IMR-90 (cell line): ENCODE measurements around the gene BAIAP2L1. TPM values are rescaled to one million over a fixed set of nuclear protein-coding genes. Genes with fewer than 3 reads are reported as not detected.

ENCODE experiments used
- ATAC-seq: fragments of 200-7000 bp; cut with Tn5 transposase; 2 replicates; pipeline ENCODE4 v1.9.1; 2020; ENCODE audit warnings: low read depth, mild to moderate bottlenecking, moderate library complexity
- BruUV-seq: library from RNA; stranded (reverse); fragments of 400-500 nt; replicated peaks from 2 replicates; lab custom pipeline; 2021; lab: Mats Ljungman, UMichigan
- CTCF ChIA-PET: fragments of 300-600 bp; formaldehyde crosslinking; extraction: SDS; loops from one replicate; lab custom pipeline; 2021; ENCODE audit warnings: antibody characterized with exemption; lab: Yijun Ruan, JAX
- POLR2A ChIA-PET: fragments of 300-600 bp; sonication (Branson Sonifier 250); formaldehyde crosslinking; loops from one replicate; lab custom pipeline; 2022; ENCODE audit warnings: antibody characterized with exemption; ENCODE audit not compliant: unreplicated experiment; lab: Charles Lee
- DNase-seq: peaks from one replicate; pipeline ENCODE4 v3.0.0; 2013
- H2AFZ ChIP-seq: replicated peaks from 2 replicates; pipeline ENCODE3; 2013; ENCODE audit warnings: low read length, mild to moderate bottlenecking; ENCODE audit not compliant: poor library complexity
- H2AK5ac ChIP-seq: 2 replicates; pipeline ENCODE4 v1.6.1; 2013; ENCODE audit warnings: low read depth, low read length, inconsistent platforms
- H2AK9ac ChIP-seq: replicated peaks from 2 replicates; pipeline ENCODE3; 2013; ENCODE audit warnings: mild to moderate bottlenecking, low read depth, low read length, moderate library complexity; ENCODE audit not compliant: poor library complexity
- H2BK120ac ChIP-seq: 2 replicates; pipeline ENCODE4 v1.6.1; 2013; ENCODE audit warnings: low read depth, low read length, inconsistent platforms
- H2BK15ac ChIP-seq: 3 replicates; pipeline ENCODE4 v1.6.1; 2013; ENCODE audit warnings: low read depth, low read length, inconsistent platforms
- H2BK20ac ChIP-seq: 2 replicates; pipeline ENCODE4 v1.6.1; 2013; ENCODE audit warnings: low read depth, mild to moderate bottlenecking, inconsistent platforms, low read length, moderate library complexity
- H2BK5ac ChIP-seq: 2 replicates; pipeline ENCODE4 v1.6.1; 2013; ENCODE audit warnings: mild to moderate bottlenecking, low read depth, low read length, inconsistent platforms; ENCODE audit not compliant: poor library complexity, severe bottlenecking
- H3K14ac ChIP-seq: replicated peaks from 2 replicates; pipeline ENCODE4 v1.6.1; 2013; ENCODE audit warnings: low read depth, low read length, inconsistent platforms
- H3K18ac ChIP-seq: 2 replicates; pipeline ENCODE4 v1.6.1; 2013; ENCODE audit warnings: low read depth, low read length, control low read depth
- H3K23ac ChIP-seq: 2 replicates; pipeline ENCODE4 v1.6.1; 2013; ENCODE audit warnings: low read depth, low read length, inconsistent platforms
- H3K27ac ChIP-seq: 2 replicates; pipeline ENCODE4 v1.5.1; 2013; ENCODE audit warnings: mild to moderate bottlenecking, control low read depth, low read length; ENCODE audit not compliant: insufficient read depth
- H3K27me3 ChIP-seq: 2 replicates; pipeline ENCODE4 v1.6.1; 2013; ENCODE audit warnings: low read length; ENCODE audit not compliant: control insufficient read depth, insufficient read depth
- H3K36me3 ChIP-seq: 2 replicates; pipeline ENCODE4 v1.6.1; 2013; ENCODE audit warnings: low read length, mixed read lengths; ENCODE audit not compliant: control insufficient read depth, insufficient read depth
- H3K4ac ChIP-seq: 2 replicates; pipeline ENCODE4 v1.6.1; 2013; ENCODE audit warnings: low read depth, low read length, inconsistent platforms
- H3K4me1 ChIP-seq: 2 replicates; pipeline ENCODE4 v1.6.1; 2013; ENCODE audit warnings: low read length, mixed read lengths; ENCODE audit not compliant: control insufficient read depth, insufficient read depth
- H3K4me2 ChIP-seq: 2 replicates; pipeline ENCODE4 v1.6.1; 2013; ENCODE audit warnings: low read depth, mild to moderate bottlenecking, control low read depth, low read length, moderate library complexity
- H3K4me3 ChIP-seq: 2 replicates; pipeline ENCODE4 v1.5.1; 2013; ENCODE audit warnings: low read depth, mild to moderate bottlenecking, control low read depth, low read length, moderate library complexity; ENCODE audit not compliant: insufficient read depth
- H3K56ac ChIP-seq: 2 replicates; pipeline ENCODE4 v1.6.1; 2013; ENCODE audit warnings: low read length, inconsistent platforms; ENCODE audit not compliant: insufficient read depth; ENCODE audit errors: extremely low read depth
- H3K79me1 ChIP-seq, 2 experiments: 2 replicates each; pipeline ENCODE4 v1.6.1; 2013; ENCODE audit warnings: low read length in 2 of 2, inconsistent platforms in 1 of 2, low read depth in 1 of 2
- H3K9ac ChIP-seq: 2 replicates; pipeline ENCODE4 v1.6.1; 2013; ENCODE audit warnings: low read depth, low read length, control low read depth
- H3K9me1 ChIP-seq: 2 replicates; pipeline ENCODE4 v1.6.1; 2013; ENCODE audit warnings: low read length, inconsistent platforms; ENCODE audit not compliant: insufficient read depth
- H3K9me3 ChIP-seq: 2 replicates; pipeline ENCODE4 v1.6.1; 2013; ENCODE audit warnings: low read length; ENCODE audit not compliant: control insufficient read depth, insufficient read depth
- H4K20me1 ChIP-seq: 2 replicates; pipeline ENCODE4 v1.6.1; 2013; ENCODE audit warnings: low read length, inconsistent platforms; ENCODE audit not compliant: insufficient read depth
- H4K5ac ChIP-seq: 2 replicates; pipeline ENCODE4 v1.6.1; 2013; ENCODE audit warnings: mild to moderate bottlenecking, low read depth, low read length, control low read depth
- H4K8ac ChIP-seq, 2 experiments: 2 replicates each; pipeline ENCODE4 v1.6.1; 2013; ENCODE audit warnings: low read depth in 2 of 2, low read length in 2 of 2, control low read depth in 1 of 2, inconsistent platforms in 1 of 2
- H4K91ac ChIP-seq: 2 replicates; pipeline ENCODE4 v1.6.1; 2013; ENCODE audit warnings: low read depth, low read length, inconsistent platforms; ENCODE audit not compliant: insufficient read depth
- CHD1 ChIP-seq: IDR thresholded peaks from 2 replicates; pipeline ENCODE4 v1.6.1; 2012; ENCODE audit warnings: low read depth, low read length, improper control_type of control experiment
- FOS ChIP-seq: fragments of 150-350 bp; IDR thresholded peaks from 2 replicates; pipeline ENCODE4 v1.6.1; 2016; ENCODE audit warnings: low read depth, low read length
- MAFK ChIP-seq: IDR thresholded peaks from 2 replicates; pipeline ENCODE4 v1.6.1; 2012; ENCODE audit warnings: low read depth, low read length, improper control_type of control experiment
- MXI1 ChIP-seq: IDR thresholded peaks from 2 replicates; pipeline ENCODE4 v1.6.1; 2012; ENCODE audit warnings: low read depth, mild to moderate bottlenecking, low read length, moderate library complexity, borderline replicate concordance
- NFE2L2 ChIP-seq: fragments of 150-350 bp; IDR thresholded peaks from 2 replicates; pipeline ENCODE4 v1.6.1; 2016; ENCODE audit warnings: low read depth, mild to moderate bottlenecking, low read length
- RAD21 ChIP-seq: IDR thresholded peaks from 2 replicates; pipeline ENCODE4 v1.6.1; 2012; ENCODE audit warnings: low read length, improper control_type of control experiment
- RFX5 ChIP-seq: IDR thresholded peaks from 2 replicates; pipeline ENCODE4 v1.8.0; 2012; ENCODE audit warnings: low read depth, mild to moderate bottlenecking, low read length, moderate library complexity
- WGBS, 2 experiments: methylation state at CpG; one replicate each; pipeline versions ENCODE4 v1.1.5 to v1.1.7; 2013; ENCODE audit warnings: missing lambda C conversion rate in 2 of 2; ENCODE audit not compliant: insufficient read length in 1 of 2; ENCODE audit errors: extremely low coverage in 2 of 2; 5-methylcytosine and 5-hydroxymethylcytosine counted together
- dilution Hi-C: fragments of 300-500 bp; cut with HindIII; formaldehyde crosslinking; loops from one replicate; pipeline ENCODE4 v1.14.3; 2018; ENCODE audit warnings: low sequenced_read_pairs; ENCODE audit not compliant: unreplicated experiment
- in situ Hi-C: fragments of 300-500 bp; cut with MboI; formaldehyde crosslinking; loops from 3 replicates; pipeline ENCODE4 v1.14.3; 2019; ENCODE audit warnings: low sequenced_read_pairs, inconsistent platforms, mixed read lengths
- intact Hi-C: fragments of 100-400 bp; cut with micrococcal nuclease; formaldehyde crosslinking; loops from 2 replicates; pipeline ENCODE4 v1.10.0; 2022
- polyA plus RNA-seq, 3 experiments: library from polyadenylated mRNA; depleted of rRNA; stranded (reverse); fragments of >200 nt; gene quantifications; 2 replicates each; pipeline ENCODE4 v1.2.3, GENCODE V29; 2012; ENCODE audit warnings: low replicate concordance in 1 of 3
- total RNA-seq: library from RNA; depleted of rRNA; stranded (reverse); fragments of >200 nt; gene quantifications from 2 replicates; pipeline ENCODE4 v1.2.3, GENCODE V29; 2012
- TF ChIP-seq, protein P1 (sequence below): conservative IDR thresholded peaks from 2 replicates; pipeline ENCODE4 v1.5.1; 2012; ENCODE audit warnings: mild to moderate bottlenecking, low read depth, low read length, improper control_type of control experiment

The BAIAP2L1 gene
- total and polyA plus RNA-seq, 2 of the 4 experiments (the other 2 are of a cell fraction): 2.2 to 6.0 TPM

- TF ChIP-seq, protein P1, sequence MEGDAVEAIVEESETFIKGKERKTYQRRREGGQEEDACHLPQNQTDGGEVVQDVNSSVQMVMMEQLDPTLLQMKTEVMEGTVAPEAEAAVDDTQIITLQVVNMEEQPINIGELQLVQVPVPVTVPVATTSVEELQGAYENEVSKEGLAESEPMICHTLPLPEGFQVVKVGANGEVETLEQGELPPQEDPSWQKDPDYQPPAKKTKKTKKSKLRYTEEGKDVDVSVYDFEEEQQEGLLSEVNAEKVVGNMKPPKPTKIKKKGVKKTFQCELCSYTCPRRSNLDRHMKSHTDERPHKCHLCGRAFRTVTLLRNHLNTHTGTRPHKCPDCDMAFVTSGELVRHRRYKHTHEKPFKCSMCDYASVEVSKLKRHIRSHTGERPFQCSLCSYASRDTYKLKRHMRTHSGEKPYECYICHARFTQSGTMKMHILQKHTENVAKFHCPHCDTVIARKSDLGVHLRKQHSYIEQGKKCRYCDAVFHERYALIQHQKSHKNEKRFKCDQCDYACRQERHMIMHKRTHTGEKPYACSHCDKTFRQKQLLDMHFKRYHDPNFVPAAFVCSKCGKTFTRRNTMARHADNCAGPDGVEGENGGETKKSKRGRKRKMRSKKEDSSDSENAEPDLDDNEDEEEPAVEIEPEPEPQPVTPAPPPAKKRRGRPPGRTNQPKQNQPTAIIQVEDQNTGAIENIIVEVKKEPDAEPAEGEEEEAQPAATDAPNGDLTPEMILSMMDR: no peak
- no peak for TF ChIP-seq MAFK
- no peak for TF ChIP-seq NFE2L2
Measured at GRCh38 chr7:98278936-98279335, 122.0 kb downstream of the BAIAP2L1 start (continued).

DNA sequence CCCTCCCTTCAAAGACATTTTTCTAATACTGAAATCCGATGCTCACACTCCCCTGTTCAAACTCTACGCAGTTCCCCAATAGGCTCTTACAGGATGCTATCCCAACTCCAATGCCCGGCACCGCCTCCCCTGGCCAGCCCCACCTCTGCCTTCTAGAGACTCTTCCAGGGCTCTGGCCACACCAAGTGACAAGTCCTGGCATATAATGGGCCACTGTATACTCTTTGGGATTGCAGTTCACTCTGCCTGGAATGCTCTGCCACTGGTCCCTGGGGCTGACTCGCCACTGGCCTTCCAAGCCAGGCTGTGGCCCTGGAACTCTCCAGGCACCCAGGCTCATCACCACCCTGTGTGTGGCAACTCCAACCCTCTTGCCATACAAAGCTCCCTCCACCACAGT lies 122.5 kb downstream of the BAIAP2L1 start:
- Histone ChIP-seq H3K18ac (no peak overlapping the region), H2BK120ac (no peak overlapping the region), H3K79me1 (peaks cover 5 to 17% of the 10 kb centered on the region in 2 experiments; a peak in 3 of 4 replicates), H3K4me1 (peaks cover 10% of the 10 kb centered on the region), H4K20me1 (peaks cover 7% of the 10 kb centered on the region), H3K27me3 (no peaks in the 10 kb centered on the region), H3K4ac (no peak overlapping the region), H4K8ac (no peak overlapping the region), H3K23ac (no peak overlapping the region), H3K9me1 (peaks cover 2% of the 10 kb centered on the region), H2BK20ac (no peak overlapping the region), H2BK5ac (no peak overlapping the region), H3K36me3 (peaks cover 2% of the 10 kb centered on the region; the same call in 1 of the 2 replicates), H3K4me2 (no peak overlapping the region), H3K9ac (no peak overlapping the region), H3K14ac (no peak overlapping the region), H3K56ac (no peak overlapping the region), H4K5ac (no peak overlapping the region), H3K27ac (no peak overlapping the region), H2AK9ac (no peak overlapping the region), H3K9me3 (no peaks in the 10 kb centered on the region), H2AFZ (peak overlapping the region; percentile 72), H2BK15ac (no peak overlapping the region), H2AK5ac (no peak overlapping the region), H3K4me3 (no peak overlapping the region), H4K91ac (no peak overlapping the region)
- intact Hi-C loops (no loop called here), in situ Hi-C loops (no loop called here), dilution Hi-C loops (no loop called here)
- ChIA-PET POLR2A (no interaction called here), CTCF (no interaction called here)
- WGBS, 2 experiments: 90% methylated on average over 3 of the region's 5 CpGs; no CpG with 5 or more reads in 1 of the 2 experiments
- no peak for ATAC-seq
- TF ChIP-seq RAD21: no peak
- no peak for TF ChIP-seq MXI1
- TF ChIP-seq RFX5: no peak
- TF ChIP-seq, protein P1: no peak
- no peak for TF ChIP-seq FOS
- no peak for TF ChIP-seq CHD1
- BruUV-seq: no TSS peak
- no peak for DNase-seq
